K562 (cell line): ENCODE measurements around the gene CCDC9. TPM values are rescaled to one million over a fixed set of nuclear protein-coding genes. Genes with fewer than 3 reads are reported as not detected.

Experiments
- BACH1 ChIP-seq: fragments of 200-800 bp; sonication (Bioruptor generic); IDR thresholded peaks from 2 replicates; pipeline ENCODE4 v1.6.1; 2016; ENCODE audit warnings: missing genetic modification characterization, missing compliant biosample characterization
- CREBBP ChIP-seq: IDR thresholded peaks from one replicate; pipeline ENCODE4 v1.6.1; 2012; ENCODE audit warnings: low read depth, mild to moderate bottlenecking, control low read depth, inconsistent platforms, low read length
- ELF4 ChIP-seq: fragments of 450-650 bp; formaldehyde crosslinking; IDR thresholded peaks from 2 replicates; pipeline ENCODE4 v1.4.0; 2022; ENCODE audit warnings: missing genetic modification characterization
- GTF3C2 ChIP-seq: IDR thresholded peaks from 3 replicates; pipeline ENCODE4 v1.6.1; 2011; ENCODE audit warnings: borderline replicate concordance, mild to moderate bottlenecking, moderate library complexity; ENCODE audit not compliant: insufficient read length; ENCODE audit errors: extremely low read depth
- HDAC8 ChIP-seq: fragments of 450-650 bp; IDR thresholded peaks from 2 replicates; pipeline ENCODE4 v1.6.1; 2016; ENCODE audit warnings: mild to moderate bottlenecking, missing genetic modification characterization, moderate library complexity, missing compliant biosample characterization
- HNRNPLL ChIP-seq: fragments of 200-400 bp; formaldehyde crosslinking; IDR thresholded peaks from 2 replicates; pipeline ENCODE4 v1.6.1; 2017; ENCODE audit warnings: low read length, low read depth, mild to moderate bottlenecking; ENCODE audit not compliant: poor library complexity, severe bottlenecking
- KDM1A ChIP-seq, 2 experiments: fragments of 450-650 bp; IDR thresholded peaks; 2 replicates each; pipeline ENCODE4 v1.6.1; 2016; ENCODE audit warnings: mild to moderate bottlenecking in 2 of 2
- MAFK ChIP-seq: IDR thresholded peaks from 2 replicates; pipeline ENCODE4 v1.6.1; 2011; ENCODE audit warnings: low read length, improper control_type of control experiment
- NONO ChIP-seq, 2 experiments: fragments of 200-400 bp in 1 of 2; fragments of 450-650 bp in 1 of 2; formaldehyde crosslinking in 1 of 2; IDR thresholded peaks; 2 replicates each; pipeline ENCODE4 v1.6.1; 2017; ENCODE audit warnings: low read depth in 2 of 2, mild to moderate bottlenecking in 2 of 2, moderate library complexity in 2 of 2, low read length in 1 of 2
- PML ChIP-seq: IDR thresholded peaks from 2 replicates; pipeline ENCODE4 v1.6.1; 2012; ENCODE audit warnings: low read length, inconsistent platforms
- SMARCE1 ChIP-seq: fragments of 450-650 bp; IDR thresholded peaks from 2 replicates; pipeline ENCODE4 v1.7.1; 2016; ENCODE audit warnings: mild to moderate bottlenecking
- ZNF318 ChIP-seq, 2 experiments: fragments of 450-650 bp; IDR thresholded peaks; 2 replicates each; pipeline ENCODE4 v1.6.1; 2016; ENCODE audit warnings: mild to moderate bottlenecking in 2 of 2, borderline replicate concordance in 1 of 2, low read depth in 1 of 2, moderate library complexity in 1 of 2
- polyA plus RNA-seq, 8 experiments: library from polyadenylated mRNA; depleted of rRNA in 4 of 8; stranded (reverse) in 5 of 8; unstranded in 3 of 8; fragments of >200 nt; fragmentation: Nextera tagmentation in 2 of 8; fragmentation: Illumina TruSeq in 1 of 8; extraction: Ambion mirVana in 2 of 8; extraction: Trizol in 1 of 8; gene quantifications; 2 replicates each; pipeline versions ENCODE4 v1.2.1 to v1.2.3, GENCODE V29; 2011 to 2014; ENCODE audit warnings: inconsistent platforms in 1 of 8, missing spikeins in 1 of 8
- total RNA-seq, 7 experiments: library from RNA; depleted of rRNA in 6 of 7; stranded (reverse); fragments of >200 nt in 6 of 7; fragmentation: Illumina TruSeq in 2 of 7; extraction: Trizol in 2 of 7; gene quantifications; 2 replicates each; pipeline versions ENCODE4 v1.2.1 to v1.2.3, GENCODE V29; 2011 to 2021; ENCODE audit warnings: low replicate concordance in 1 of 7
- TF ChIP-seq, protein P1 (sequence below): sonication (generic); formaldehyde crosslinking; IDR thresholded peaks from 2 replicates; pipeline ENCODE4 v1.8.0; 2022; ENCODE audit warnings: mild to moderate bottlenecking, missing genetic modification reagents
- TF ChIP-seq, protein P2 (sequence below): fragments of 250-450 bp; sonication (Bioruptor Pico); IDR thresholded peaks from 2 replicates; pipeline ENCODE4 v1.8.0; 2021; ENCODE audit warnings: borderline replicate concordance, mild to moderate bottlenecking, moderate library complexity; ENCODE audit not compliant: poor library complexity, severe bottlenecking

The CCDC9 gene
- total and polyA plus RNA-seq, 9 of the 15 experiments (the other 6 are each of a cell fraction or from before 2014, with no cell fraction given) = 0.23 to 38.6 (median 8.4) TPM

DNA sequence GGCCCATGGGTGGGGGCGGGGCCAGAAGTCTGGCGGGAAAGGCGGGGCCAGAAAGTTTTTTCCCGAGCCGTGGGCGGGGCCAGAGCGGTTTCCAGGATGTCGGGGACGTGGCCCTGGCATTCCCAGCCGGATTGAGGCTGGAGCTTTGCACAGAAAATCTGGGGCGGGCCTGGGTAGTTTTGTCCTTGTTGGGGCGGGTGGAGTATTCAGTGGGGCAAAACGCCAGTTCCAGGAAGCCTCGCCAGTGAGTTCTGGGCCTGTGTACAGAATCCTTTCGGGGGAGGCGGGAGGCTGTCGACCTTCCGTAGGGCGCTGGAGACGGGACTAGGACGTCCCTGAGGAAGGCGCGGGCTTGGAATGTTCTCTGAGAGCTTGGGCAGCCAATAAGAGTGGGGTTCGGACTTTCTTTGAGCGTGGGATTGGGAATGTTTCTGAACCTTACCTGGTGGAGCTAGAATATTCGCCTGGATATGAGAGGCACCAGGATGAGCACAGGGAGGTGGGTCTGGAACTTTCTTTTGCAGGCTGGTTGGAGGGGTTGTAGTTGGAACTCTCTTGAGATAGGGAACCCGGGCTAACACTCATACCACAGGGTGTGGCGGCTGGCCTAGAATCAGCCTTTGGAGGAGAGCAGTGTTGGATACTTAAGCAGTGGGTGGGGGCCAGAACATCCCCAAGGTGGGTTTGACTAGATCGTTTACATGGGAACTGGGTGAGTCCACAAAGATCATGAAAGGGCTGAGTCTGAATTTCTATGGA lies 1.3 kb downstream of the CCDC9 start (continued):
- TF ChIP-seq GTF3C2 (no peak), ZNF318 (IDR thresholded peaks at IDR 0.05; ENCODE audit: borderline replicate concordance in 1 of 2, low read depth in 1 of 2) (no peak), HNRNPLL (peak; percentile 9), MAFK (no peak), PML (peak; percentile 29; the same call in 1 of the 2 replicates), KDM1A (IDR thresholded peaks at IDR 0.05) (no peak), NONO (IDR thresholded peaks at IDR 0.05; ENCODE audit: low read depth in 2 of 2, low read length in 1 of 2) (no peak; a peak in 1 of 4 replicates), CREBBP (no peak), ELF4 (CRISPR knock-in tag) (no peak), SMARCE1 (peak; percentile 34; the same call in 1 of the 2 replicates), HDAC8 (no peak), BACH1 (tag) (no peak)
- TF ChIP-seq, protein P1, sequence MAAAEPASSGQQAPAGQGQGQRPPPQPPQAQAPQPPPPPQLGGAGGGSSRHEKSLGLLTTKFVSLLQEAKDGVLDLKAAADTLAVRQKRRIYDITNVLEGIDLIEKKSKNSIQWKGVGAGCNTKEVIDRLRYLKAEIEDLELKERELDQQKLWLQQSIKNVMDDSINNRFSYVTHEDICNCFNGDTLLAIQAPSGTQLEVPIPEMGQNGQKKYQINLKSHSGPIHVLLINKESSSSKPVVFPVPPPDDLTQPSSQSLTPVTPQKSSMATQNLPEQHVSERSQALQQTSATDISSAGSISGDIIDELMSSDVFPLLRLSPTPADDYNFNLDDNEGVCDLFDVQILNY (CRISPR knock-in tag) = no peak
- TF ChIP-seq, protein P2, sequence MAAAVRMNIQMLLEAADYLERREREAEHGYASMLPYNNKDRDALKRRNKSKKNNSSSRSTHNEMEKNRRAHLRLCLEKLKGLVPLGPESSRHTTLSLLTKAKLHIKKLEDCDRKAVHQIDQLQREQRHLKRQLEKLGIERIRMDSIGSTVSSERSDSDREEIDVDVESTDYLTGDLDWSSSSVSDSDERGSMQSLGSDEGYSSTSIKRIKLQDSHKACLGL (CRISPR knock-in tag) = no peak
